ENCODE measurements around the gene MAP2. TPM values are rescaled to one million over a fixed set of nuclear protein-coding genes. Genes with fewer than 3 reads are reported as not detected.

The MAP2 gene
- total RNA-seq, 1 donor from 2014 or later: 1.9 TPM

GRCh38 chr2:209411296-209411695 lies 12.6 kb upstream of the MAP2 start:
- no peak for ATAC-seq (ENCODE audit: low read depth)
- ChIA-PET POLR2A (no interaction called here), CTCF (no interaction called here)
- Mint-ChIP-seq H3K27ac (no peak overlapping the region), H3K36me3 (ENCODE audit: low read depth) (no peaks in the 10 kb centered on the region), H3K27me3 (peaks cover 10% of the 10 kb centered on the region), H3K4me3 (no peak overlapping the region), H3K9me3 (no peaks in the 10 kb centered on the region), H3K4me1 (no peaks in the 10 kb centered on the region)
- no peak for DNase-seq
- no peak for TF ChIP-seq CTCF (IDR thresholded peaks at IDR 0.05)
- intact Hi-C loops (cut with micrococcal nuclease): no loop called here

GRCh38 chr2:209411718-209412117 lies 12.1 kb upstream of the MAP2 start:
- intact Hi-C loops (cut with micrococcal nuclease): no loop called here

GRCh38 chr2:209413311-209414014 lies 10.4 kb upstream of the MAP2 start:
- no peak for DNase-seq
- CTCF ChIA-PET: no interaction called here
- Mint-ChIP-seq H3K4me3 (no peak overlapping the region), H3K27ac (no peak overlapping the region), H3K27me3 (peaks cover 7% of the 10 kb centered on the region), H3K9me3 (no peaks in the 10 kb centered on the region), H3K36me3 (ENCODE audit: low read depth) (no peaks in the 10 kb centered on the region), H3K4me1 (no peaks in the 10 kb centered on the region)
- ATAC-seq (ENCODE audit: low read depth): no peak
- POLR2A ChIA-PET: no interaction called here
- no peak for TF ChIP-seq CTCF (IDR thresholded peaks at IDR 0.05)
- intact Hi-C loops (cut with micrococcal nuclease): no loop called here

More at GRCh38 chr2:209411718-209412117, 12.1 kb upstream of the MAP2 start:
- no peaks in the 10 kb centered on the region for H3K9me3 Mint-ChIP-seq
- ChIA-PET POLR2A (no interaction called here), CTCF (no interaction called here)
- DNase-seq (no peak), ATAC-seq (ENCODE audit: low read depth) (no peak)
- H3K27ac Mint-ChIP-seq: no peak overlapping the region
- no peaks in the 10 kb centered on the region for H3K36me3 Mint-ChIP-seq (ENCODE audit: low read depth)
- H3K4me3 Mint-ChIP-seq: no peak overlapping the region
- peaks cover 10% of the 10 kb centered on the region for H3K27me3 Mint-ChIP-seq
- no peak for TF ChIP-seq CTCF (IDR thresholded peaks at IDR 0.05)
- H3K4me1 Mint-ChIP-seq: no peaks in the 10 kb centered on the region

GRCh38 chr2:209416913-209417312 lies 6.9 kb upstream of the MAP2 start:
- POLR2A ChIA-PET: no interaction called here
- intact Hi-C loops (cut with micrococcal nuclease): no loop called here

More at GRCh38 chr2:209416913-209417312, 6.9 kb upstream of the MAP2 start:
- Mint-ChIP-seq H3K36me3 (ENCODE audit: low read depth) (no peaks in the 10 kb centered on the region), H3K9me3 (no peaks in the 10 kb centered on the region), H3K27ac (no peak overlapping the region), H3K4me1 (no peaks in the 10 kb centered on the region), H3K4me3 (no peak overlapping the region), H3K27me3 (peaks cover 10% of the 10 kb centered on the region)
- no peak for TF ChIP-seq CTCF (IDR thresholded peaks at IDR 0.05)
- DNase-seq (no peak), ATAC-seq (ENCODE audit: low read depth) (no peak)
- CTCF ChIA-PET: interaction anchor here (1.2 kb wide), 1 partner anchor 8 kb away, joined by 3 read pairs; no protein-coding TSS in a partner anchor
